GM19397 (cell line): Measurements from ENCODE around the gene CASTOR2.
"Not testable (repeated sequence)": the region's sequence is repeated elsewhere in the genome, so short reads cannot be mapped to it uniquely, and the experiment has no call there.

Experiments used
- ATAC-seq: cut with Tn5 transposase; IDR thresholded peaks from one replicate; pipeline ENCODE4 v1.9.1; 2021; ENCODE audit warnings: mild to moderate bottlenecking, moderate library complexity; ENCODE audit not compliant: unreplicated experiment

CASTOR2 gene

DNA sequence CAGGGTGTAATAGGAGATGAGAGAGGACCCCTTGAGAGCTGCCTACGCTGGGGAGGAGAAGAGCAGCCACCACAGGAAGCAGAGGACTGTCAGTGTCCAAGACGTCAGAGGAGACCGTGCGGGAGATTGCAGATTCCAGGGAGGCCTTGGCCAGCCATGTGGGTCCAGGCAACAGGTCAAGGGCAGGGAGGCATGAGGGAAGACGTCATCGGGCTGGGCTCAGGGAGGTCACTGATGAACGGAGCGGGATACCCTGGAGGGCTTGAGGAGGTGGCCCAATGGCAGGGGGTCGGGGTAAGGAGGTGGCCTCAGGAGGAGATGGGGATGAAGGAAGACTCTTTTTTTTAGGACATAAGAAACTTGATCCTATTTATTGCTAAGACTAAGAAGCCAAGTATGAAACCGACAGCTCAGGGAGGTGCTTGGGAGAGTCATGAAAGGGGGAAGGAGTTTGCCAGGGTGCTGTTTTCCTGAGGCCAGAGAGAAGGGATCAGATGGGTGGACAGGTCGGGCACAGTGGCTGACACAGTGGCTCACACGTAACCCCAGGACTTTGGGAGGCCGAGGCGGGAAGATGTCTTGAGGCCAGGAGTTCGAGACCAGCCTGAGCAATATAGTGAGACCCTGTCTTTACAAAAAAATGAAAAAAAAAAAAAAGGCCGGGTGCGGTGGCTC, 30.5 kb downstream of the CASTOR2 start:
- not testable (repeated sequence) for ATAC-seq

DNA sequence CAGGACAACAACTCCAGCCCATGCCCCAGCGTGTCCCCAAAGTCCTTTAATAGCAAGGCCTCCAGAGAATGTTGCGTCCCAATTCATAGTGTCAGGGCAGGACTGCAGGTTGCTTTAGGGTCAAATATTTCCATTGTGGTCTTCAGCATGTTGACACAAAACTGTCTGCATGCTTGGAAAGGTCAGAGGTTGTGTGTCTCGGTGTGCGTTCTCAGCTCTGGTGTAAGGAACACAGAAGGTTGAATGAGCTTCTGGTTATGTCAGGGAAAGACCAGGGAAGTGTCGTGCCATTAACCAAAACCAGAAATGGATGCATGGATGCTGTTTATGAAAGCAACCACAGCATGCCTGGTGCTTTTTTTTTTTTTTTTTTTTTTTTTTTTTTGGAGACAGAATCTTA, 31.9 kb downstream of the CASTOR2 start:
- not testable (repeated sequence) for ATAC-seq

DNA sequence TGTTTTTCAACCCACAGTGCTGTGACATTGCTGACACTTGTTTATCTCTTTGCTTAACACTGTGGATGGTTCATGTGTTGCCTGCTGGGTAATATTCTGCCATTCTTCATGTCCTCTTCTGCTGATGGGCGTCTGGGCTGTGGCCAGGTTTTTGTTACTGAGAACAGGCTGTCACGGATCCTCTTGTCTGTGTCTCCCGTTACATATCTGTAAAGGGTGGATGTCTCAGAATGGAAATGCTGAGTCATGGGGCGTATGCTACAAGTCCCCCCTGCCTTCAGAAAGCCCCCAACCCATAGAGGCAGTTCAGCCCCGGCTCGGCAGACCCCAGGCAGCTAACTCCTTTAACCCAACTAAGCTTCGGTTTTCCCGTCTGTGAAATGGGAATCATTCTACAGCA, 33.3 kb downstream of the CASTOR2 start:
- ATAC-seq = not testable (repeated sequence)

DNA sequence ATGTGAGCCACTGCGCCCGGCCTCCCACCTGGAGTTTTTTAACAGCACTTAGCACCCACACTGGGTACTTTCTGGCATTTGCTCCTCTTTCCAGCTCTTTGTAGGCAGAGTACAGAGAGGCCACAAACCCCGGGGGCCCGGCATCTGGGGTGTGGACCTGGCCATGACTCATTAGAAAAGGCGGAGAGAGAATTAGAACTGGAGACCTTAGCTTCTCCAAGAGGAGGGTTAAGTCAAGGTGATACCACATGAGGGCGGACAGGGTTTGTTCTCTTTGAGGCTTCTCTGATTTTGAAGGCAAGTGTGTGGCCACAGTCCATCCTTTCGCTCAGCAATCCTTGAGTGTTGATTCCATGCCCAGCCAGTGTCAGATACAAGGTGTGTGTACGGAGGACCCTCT, 36.9 kb downstream of the CASTOR2 start:
- not testable (repeated sequence) for ATAC-seq

DNA sequence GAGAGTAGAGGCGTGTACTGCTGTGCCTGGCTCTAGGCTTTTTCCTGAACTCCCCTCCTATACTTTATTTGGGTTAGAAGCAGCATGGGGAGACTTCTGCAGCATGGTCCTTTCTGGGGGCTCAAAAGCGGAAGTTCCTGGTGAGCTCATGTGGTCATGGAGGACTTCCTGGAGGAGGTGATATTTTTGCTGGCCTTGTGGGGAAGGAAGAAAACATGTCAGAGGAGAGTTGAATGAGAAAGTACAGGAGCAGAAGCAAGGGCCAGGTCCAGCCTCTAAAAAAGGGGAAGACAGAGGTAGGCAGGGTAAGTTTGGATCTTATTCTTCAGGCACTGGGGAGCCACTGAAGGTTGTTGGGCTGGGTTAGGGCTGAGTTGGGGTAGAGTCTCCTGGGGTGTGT, 45.5 kb downstream of the CASTOR2 start:
- no peak for ATAC-seq

DNA sequence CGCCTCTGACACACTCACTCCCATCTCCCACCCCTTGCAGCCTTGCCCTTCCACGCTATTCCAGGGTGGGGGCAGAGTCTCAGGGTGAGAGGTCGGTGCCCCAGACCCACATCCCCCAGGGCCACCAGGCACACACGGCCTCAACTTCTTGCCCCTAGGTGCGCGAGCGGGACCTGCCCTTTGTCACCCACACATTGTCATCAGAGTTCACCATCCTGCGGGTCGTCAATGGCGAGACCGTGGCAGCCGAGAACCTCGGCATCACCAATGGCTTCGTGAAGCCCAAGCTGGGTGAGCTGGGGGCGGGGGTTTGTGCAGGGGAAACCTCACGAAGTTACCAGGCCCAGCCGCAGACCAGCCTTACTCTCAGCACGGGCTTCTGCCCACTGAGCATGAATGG, 53.3 kb downstream of the CASTOR2 start:
- no peak for ATAC-seq

DNA sequence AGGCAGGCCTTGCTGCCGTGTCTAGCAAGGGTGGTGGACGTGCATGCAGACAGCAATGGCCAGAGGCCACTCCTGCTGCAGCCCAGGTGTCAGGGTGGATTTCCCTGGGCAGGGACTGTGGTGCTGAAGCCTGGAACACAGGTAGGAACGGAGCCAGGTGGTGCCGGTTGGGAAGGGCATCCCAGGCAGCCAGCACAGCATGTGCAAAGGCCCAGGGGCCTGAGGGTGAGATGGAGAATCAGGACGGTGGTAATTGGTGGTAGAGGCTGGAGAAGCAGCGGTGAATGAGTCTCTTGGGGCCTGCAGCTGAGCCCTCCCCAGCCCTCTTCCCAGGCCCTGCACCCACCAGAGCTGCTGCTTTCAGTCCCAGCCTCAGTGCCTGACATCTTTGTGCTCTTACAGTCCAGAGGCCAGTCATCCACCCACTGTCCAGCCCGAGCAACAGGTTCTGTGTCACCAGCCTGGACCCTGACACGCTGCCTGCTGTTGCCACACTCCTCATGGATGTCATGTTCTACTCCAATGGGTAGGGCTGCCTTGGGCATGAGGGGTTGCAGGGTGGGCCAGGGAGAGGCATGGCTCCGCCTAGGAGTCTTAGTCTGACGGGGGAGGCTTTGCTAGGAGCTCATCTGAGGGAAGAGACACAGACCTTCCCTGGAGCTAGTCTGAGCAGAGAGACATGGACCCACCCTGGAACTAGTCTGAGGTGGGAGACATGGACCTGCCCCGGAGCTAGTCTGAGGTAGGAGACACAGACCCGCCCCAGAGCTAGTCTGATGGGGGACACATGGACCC, 54.3 kb downstream of the CASTOR2 start:
- no peak for ATAC-seq

DNA sequence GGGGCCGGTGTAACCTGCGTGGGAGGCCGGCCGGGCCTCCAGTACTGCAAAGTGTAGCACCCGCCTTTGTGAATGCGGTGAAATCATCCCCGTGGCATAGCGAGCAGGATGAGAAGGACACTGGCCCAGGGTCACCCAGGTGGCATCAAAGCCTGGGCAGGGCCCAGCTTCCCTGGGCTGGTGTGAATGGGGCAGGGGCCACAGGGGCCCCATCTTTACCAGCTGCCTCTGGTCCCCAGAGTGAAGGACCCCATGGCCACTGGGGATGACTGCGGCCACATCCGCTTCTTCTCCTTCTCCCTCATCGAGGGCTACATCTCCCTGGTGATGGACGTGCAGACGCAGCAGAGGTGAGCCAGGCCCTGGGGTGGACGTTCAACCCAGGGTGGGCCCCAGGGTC, 55.3 kb downstream of the CASTOR2 start:
- no peak for ATAC-seq

DNA sequence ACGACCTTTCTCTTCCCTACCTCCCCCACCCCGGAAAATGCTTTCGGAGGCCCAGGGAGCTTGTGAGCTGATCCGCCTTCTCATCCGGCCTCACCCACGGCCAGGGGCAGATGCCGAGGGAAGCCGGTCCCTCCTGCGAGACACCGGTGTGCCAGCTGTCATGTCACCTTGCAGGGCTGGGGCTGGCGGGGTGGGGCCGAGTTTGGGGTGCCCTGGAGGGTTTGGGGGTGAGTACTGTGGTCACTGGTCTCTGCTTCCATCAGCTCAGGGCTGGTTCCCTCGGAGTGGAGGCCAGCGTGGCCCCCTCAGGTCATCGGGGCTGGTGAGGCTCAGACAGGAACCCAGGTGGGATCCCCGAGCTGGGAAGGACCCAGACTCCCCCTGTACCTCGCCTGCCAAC, 60.4 kb downstream of the CASTOR2 start:
- ATAC-seq = no peak

DNA sequence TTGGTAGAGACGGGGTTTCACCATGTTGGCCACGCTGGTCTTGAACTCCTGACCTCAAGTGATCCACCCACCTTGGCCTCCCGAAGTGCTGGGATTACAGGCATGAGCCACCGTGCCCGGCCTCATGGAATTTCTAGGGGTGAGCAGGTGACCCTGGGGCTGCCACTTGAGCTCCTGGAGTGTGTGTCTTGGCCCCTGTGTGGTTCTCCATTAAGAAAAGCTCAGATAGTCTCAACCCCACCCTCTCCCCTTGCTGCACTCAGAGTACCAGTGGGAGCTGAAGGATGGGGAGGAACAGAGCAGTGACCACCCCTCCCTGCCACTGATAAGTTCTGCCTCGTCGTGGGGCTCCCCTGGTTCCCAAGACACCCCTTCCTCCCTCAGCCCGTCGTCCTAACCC, 63.8 kb downstream of the CASTOR2 start:
- no peak for ATAC-seq

DNA sequence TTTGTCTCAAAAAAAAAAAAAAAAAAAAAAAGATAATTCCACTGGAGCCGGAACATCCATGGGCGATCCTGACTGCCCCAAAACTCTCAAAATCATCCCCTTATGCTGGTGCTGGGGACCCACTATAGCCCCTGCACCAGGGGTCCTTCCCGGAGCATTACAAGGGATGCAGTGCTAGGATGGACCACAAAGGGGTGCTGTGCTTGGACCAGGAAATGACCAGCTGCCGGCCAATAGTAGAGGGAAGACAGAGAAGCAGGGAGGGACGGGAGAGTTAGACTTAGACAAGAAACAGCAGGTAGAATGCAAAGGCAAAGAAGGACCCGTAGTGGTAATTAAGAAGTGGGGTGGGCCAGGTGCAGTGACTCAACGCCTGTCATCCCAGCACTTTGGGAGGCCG, 68.6 kb downstream of the CASTOR2 start:
- no peak for ATAC-seq

DNA sequence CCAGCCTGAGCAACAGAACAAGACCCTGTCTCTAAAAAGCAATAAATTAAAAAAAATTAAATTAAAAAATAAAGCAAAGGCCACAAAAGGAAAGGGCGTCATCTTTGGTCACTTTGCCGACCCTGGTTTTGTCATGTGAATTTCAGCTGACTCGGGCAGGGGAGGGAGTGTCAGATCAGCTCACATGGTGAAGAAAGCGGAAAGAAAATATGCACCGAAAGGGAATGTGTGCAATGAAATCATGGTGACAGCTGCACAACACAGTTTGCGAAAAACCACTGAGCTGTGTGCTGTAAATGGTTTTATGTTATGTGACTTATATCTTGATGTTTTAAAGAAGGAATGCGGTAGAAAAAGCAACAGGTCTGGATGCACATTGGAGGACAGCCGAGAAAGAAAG, 69.3 kb downstream of the CASTOR2 start:
- ATAC-seq = no peak

DNA sequence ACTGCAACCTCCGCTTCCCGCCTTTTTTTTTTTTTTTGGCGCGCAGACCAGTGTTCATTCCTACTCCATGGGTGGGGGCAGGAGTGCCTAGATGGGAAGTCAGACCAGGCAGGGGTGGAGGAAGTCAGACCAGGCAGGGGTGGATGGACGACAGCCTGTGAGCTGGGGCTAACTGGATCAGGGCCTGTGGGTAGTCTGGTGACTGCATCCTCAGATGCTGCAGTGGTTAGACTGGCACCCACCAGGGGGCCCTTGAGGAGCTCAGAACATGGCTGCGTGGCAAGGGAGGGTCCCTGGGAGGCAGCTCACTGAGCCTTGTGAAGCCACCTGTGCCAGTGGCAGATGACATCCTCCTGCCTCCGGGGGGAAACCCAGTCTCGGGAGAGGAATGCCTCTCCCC, 74.0 kb downstream of the CASTOR2 start:
- ATAC-seq = no peak

DNA sequence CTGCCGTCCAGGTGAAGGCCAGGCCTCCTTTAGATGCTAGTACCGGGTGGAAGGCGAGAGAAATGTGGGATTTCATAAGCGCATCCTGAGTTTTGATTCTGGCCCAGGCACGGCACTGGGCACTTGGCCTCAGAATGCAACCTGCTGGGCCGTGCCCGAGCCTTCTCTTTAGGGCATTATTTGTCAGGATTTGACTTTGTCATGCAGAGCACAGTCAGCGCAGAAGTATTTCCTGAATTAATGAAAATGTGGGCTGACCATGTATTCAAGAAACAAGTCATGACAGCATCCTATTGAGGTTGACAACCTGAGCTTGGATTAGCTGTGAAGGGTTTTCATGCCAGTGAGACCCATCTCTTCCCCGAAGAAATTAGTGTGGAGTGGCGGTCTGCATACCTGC, 74.7 kb downstream of the CASTOR2 start:
- no peak for ATAC-seq

DNA sequence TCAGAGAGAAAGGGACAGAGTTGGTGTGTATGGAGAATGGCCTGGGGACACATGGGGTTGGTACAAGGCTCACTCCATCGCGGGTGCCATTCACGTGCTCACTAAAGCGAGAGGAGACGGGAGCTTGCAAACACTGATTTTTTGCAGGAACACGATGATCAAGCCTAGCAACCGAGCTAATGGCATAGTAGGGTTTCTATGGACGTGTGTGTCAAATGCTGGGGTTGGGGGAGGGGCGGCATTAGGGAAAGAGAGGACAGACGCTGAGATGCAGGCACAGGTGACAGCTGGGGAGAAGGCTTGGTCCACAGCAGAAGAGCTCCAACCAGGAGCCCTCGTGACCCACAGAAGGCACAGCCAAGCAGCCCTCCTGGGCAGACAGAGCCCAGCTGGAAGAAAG, 75.2 kb downstream of the CASTOR2 start:
- no peak for ATAC-seq

DNA sequence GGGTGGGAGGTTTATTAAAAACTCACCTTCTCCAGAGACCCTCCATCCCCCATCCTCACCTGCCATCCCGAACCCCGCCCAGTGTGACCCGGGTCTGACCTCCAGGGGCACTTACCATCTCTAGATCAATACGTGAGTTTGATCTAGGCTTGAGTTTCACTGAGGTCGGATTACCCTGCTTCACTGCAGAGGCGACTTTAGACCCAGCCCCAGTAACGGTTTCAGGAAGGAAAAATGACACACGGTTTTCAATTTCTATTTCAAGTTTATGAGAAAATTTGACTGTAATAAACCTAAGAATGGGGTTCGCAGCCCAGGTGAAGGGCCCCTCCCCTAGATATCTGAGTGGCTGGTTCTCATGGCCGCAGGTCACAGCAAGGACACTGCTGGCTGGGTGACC, 76.0 kb downstream of the CASTOR2 start:
- no peak for ATAC-seq

DNA sequence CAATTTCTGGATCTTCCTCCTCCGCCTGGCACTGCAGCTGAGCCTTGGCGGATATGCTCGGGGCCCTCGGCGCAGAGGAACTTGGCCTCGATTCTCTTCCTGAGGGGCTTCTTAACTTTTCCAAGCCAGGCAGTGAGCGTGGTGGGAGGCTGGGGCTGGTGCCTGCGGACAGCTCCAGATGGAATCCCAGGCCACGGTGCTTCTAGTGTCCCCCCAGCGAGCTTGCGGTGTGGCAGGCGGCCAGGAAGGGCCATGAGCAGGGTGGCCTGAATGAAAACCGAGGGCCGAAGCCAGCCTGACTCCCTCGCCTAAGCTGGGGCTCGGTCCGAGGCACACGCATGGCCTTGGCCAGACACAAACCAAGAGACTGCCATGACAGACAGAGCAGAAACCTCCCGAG, 77.8 kb downstream of the CASTOR2 start:
- ATAC-seq = no peak

DNA sequence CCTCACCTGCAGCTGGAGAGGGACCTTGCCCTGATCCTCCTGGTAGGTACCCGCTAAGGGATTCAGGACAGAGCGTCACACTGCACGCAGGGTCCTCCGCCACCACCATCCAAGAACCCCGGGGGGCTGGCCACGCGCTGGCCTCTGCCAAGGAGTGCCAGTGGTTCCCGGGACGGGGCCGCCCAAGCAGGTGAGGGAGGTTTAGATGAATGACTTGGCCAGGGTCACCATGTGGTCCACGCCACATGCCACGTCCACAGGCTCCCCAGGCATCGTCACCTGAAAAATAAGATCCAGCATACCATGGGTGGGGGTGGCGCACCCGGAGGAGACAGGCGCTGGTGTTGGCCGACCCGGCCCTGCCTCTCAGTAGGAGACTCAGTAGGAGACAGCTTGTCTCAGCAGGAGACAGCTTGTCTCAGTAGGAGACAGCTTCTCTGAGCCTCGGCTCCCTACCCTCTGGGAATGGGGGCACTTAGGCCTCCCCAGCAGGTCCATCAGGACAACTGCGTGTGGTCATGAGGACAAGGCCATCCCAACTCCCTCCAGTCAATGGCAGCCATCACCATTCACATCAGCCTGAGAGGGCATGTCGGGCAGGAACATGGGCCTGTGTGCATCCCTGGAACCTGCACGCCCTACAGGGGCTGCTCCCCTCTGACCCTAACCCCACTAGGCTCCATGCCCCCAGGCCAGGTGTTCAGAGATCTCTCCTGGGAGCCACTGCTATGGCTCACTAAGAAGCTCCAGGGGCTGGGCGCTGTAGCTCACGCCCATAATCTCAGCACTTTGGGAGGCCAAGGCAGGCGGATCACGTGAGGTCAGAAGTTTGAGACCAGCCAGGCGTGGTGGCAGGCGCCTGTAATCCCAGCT, 78.6 kb downstream of the CASTOR2 start:
- no peak for ATAC-seq

DNA sequence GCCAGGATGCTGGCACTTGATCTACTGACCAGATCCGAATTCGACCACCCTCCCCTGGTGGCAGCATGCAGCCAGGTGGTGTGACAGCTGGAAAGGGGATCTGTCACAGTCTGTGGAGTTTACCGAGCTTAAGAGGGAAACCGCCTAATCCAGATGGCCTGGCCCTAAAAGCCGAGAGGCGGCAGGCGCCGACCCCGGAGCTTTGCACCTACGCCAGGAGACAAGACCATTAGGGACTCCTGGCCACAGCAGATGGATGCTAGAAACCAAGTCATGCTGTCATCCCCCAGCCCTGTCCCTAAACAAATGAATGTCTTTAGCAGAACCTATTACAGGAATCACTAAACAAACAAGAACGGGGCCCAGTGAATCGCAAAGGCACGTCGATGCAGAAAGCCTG, 81.4 kb downstream of the CASTOR2 start:
- ATAC-seq = no peak

DNA sequence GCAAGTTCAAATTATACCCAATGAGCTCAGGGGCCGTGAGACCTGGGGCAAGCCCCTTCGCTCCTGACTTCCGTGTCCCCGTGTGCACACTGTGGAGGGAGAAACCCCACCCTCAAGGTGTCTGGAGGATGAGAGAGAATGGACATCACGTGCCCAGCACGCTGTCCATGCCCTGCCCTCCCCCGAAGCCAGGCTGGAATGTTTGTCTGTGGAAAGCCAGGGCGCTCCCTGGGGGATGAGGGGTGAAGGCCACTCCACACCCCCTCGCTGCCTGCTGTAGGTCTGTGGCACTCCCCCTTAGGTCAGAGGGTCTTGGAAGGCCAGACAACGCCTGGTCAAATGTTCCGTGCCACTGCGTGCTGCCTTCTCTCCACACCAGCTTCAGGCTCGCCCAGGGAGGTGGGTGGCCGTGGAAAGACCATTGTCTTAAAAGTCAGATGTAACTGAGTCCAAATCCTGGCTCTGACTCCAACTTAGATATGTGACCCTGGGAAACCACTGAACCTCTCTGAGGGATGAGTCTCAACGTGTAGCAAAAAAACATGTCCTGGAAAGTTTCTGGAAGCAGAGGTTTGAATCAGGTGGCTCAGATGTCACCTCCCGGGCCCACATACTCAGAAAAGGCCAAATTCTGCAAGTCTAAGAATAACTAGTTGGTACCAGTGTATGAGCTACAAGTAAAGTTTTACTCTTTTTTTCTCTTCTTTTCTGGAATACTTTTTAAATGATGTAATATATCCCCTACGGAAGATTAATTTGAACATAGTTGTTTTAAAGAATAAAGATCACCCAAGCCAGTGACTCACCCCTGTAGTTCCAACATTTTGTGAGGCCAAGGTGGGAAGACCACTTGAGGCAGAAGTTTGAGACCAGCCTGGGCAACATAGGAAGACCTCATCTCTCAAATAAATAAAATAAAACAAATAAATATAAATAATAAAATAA, 84.2 kb downstream of the CASTOR2 start:
- no peak for ATAC-seq

DNA sequence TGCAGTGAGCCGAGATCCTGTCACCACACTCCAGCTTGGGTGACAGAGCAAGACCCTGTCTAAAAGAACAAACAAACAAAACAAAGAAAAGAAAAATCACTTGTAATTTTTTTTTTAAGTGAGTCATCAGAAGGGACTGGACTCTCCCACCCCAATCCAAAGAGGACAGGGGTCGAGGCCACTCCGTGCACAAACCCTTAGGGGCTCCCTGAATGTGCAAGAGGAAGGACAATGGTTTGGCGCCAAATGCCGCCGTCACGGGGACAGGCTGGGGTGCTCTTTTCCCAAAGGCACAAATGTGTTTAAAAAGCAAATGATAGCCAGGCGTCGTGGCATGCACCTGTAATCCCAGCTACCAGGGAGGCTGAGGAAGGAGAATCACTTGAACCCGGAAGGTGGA, 85.3 kb downstream of the CASTOR2 start:
- ATAC-seq = no peak
